ENCODE data around the gene RNF213.
"Not testable (repeated sequence)": the region's sequence is repeated elsewhere in the genome, so short reads cannot be mapped to it uniquely, and the experiment has no call there.

The RNF213 gene

DNA sequence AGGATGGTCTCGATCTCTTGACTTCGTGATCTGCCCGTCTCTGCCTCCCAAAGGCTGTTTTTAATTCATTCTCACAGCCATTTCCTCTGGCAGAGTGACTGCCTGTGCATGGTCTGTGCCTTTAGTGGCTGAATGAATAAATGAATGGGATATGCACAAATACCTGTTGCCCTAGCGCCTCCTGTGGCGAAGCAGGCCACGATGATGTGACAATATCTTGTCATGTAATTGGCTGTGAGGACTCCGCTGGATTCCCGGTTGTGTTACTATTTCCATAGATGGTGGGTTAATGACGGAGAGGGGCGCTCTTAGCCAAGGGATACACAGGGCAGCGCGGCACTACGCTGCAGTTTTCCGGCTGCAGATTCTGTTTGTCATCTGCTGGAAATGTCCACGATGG is 127.5 kb downstream of the RNF213 start:
- DNase-seq (ENCODE audit: low read depth in 3 of 3) = no peak

- DNase-seq (ENCODE audit: low read depth in 3 of 3) = no peak
Measured at GRCh38 chr17:80388601-80389000, 127.9 kb downstream of the RNF213 start.

- no peak for DNase-seq (ENCODE audit: low read depth in 3 of 3)
Measured at GRCh38 chr17:80389011-80389995, 128.7 kb downstream of the RNF213 start.

- DNase-seq (ENCODE audit: low read depth in 3 of 3) = no peak
Measured at GRCh38 chr17:80393241-80393890, 132.7 kb downstream of the RNF213 start.

- no peak for DNase-seq (ENCODE audit: low read depth in 3 of 3)
Measured at GRCh38 chr17:80393961-80394360, 133.3 kb downstream of the RNF213 start.

DNA sequence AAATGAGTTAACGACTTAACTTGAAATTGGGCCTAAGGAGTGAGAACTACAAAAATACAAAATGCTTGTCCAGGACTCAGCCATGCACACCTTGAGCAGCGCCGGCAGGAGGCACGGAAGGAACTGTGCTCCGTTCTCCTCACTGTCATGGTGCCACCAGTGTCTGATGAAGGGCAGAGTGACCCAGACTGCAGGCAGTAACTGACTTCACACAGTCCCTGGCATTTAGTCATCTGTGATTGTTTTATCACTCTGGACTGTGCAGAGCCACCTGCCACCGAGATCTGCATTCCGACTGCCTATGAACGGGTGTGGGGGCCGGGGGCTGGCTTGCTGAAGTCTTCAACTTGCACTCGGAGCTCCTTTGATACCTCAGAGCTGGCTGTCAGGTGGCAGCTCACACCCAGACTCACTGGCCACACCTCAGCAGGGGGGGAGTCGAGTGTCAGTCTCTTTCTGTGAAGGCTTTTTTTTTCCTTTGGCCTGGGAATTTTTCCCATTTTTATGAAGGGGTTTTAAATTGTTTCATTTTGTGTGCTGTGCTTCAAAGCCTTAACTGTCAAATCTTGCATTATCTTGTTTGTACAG is 134.1 kb downstream of the RNF213 start:
- no peak for DNase-seq (ENCODE audit: low read depth in 3 of 3)

DNA sequence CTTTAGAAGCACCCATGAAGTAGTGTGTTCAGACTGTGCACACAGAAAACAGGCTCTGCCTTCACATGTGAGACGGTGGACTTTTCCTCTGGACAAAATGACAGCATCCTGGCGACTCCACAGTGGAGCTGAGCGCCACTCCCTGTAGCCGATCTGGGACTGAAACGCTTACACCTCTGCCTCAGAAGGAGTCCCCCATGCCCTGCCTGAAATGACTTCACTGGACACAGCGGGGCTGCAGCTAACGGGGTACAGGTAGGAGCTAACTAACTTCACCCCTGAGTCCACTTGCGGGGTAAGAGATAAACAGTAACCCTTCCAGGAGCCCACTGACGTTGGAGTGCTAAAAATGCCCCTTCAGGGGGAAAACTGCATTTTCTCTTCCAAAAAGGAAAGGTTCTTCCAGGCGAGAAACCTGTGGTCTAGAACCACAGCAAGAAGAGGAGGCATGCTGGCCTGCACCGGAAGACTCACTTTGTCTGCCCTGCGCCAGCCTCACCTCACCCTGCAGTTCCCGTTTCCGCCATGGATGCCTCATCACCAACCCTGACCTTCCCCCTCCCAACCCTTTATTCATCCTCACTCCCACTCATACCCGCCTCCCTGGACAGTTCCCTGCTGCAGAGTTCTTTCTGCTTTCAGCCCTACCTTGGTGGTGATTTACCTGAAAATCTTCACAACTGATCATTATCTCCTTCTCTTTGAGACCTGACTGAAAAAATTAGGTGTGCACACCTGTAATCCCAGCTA is 134.9 kb downstream of the RNF213 start:
- no peak for DNase-seq (ENCODE audit: low read depth in 3 of 3)

- no peak for DNase-seq (ENCODE audit: low read depth in 3 of 3)
Measured at GRCh38 chr17:80396157-80397033, 135.7 kb downstream of the RNF213 start.

DNA sequence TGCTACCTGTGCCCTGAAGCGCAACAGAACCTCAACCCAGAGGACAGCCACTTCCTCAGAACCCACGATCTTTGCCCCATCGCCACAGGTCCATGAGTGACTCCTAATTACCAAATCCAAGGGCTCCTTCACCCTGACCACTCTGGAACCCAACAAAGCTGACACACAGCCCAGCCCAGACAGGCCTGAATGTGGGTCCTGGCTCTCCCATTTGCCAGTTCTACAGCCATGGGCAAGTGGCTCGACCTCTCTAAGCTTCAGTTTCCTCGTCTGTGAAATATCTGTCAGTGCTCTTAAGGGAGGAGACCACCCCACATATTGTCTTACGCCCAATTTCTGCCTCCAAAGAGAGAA is 136.4 kb downstream of the RNF213 start:
- DNase-seq (ENCODE audit: low read depth in 3 of 3) = no peak

GRCh38 chr17:80397686-80398085 is 137.0 kb downstream of the RNF213 start:
- DNase-seq (ENCODE audit: low read depth in 3 of 3) = no peak

GRCh38 chr17:80401086-80401485 is 140.4 kb downstream of the RNF213 start:
- not testable (repeated sequence) for DNase-seq (ENCODE audit: low read depth in 3 of 3)

DNA sequence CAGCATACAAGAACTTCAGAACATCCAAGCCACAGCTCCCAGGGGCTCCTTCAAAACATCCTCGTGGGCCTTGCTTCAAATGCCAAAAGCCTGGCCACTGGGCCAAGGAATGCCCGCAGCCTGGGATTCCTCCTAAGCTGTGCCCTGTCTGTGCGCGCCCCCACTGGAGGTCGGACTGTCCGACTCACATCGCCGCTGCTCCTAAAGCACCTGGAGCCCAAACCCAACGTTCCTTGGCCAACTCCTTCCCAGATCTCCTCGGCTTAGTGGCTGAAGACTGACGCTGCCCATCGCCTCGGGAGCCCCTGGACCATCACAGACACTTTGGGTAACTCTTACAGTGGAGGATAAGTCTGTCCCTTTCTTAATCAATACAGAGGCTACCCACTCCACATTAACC is 141.4 kb downstream of the RNF213 start:
- not testable (repeated sequence) for DNase-seq (ENCODE audit: low read depth in 3 of 3)

DNA sequence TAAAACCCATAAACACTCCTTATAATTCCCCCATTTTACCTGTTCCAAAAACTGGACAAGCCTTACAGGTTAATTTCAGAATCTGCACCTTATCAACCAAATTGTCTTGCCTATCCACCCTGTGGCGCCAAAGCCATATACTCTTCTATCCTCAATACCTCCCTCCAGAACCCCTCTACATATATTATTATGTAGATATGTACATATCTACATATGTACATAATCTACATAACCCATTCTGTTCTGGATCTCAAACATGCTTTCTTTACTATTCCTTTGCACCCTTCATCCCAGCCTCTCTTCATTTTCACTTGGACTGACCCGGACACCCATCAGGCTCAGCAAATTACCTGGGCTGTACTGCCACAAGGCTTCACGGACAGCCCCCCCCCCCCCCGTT is 142.3 kb downstream of the RNF213 start:
- DNase-seq (ENCODE audit: low read depth in 3 of 3) = no peak

GRCh38 chr17:80406146-80406545 is 145.5 kb downstream of the RNF213 start:
- DNase-seq (ENCODE audit: low read depth in 3 of 3) = no peak

DNA sequence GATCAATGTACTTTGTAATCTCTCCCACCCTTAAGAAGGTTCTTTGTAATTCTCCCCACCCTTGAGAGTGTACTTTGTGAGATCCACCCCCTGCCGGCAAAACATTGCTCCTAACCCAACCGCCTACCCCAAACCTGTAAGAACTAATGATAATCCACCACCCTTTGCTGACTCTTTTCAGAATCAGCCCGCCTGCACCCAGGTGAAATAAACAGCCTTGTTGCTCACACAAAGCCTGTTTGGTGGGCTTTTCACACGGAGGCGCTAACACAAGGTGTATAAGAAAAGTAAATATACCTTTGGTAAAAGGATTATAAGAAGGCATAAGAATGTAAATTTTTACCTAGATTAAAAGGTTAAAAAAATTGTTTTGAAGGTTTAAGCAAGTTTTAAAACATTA is 147.3 kb downstream of the RNF213 start:
- not testable (repeated sequence) for DNase-seq (ENCODE audit: low read depth in 3 of 3)

- DNase-seq (ENCODE audit: low read depth in 3 of 3) = no peak
Measured at GRCh38 chr17:80408872-80409271, 148.2 kb downstream of the RNF213 start.

- DNase-seq (ENCODE audit: low read depth in 3 of 3) = no peak
Measured at GRCh38 chr17:80409626-80410025, 149.0 kb downstream of the RNF213 start.

GRCh38 chr17:80410441-80411087 is 149.9 kb downstream of the RNF213 start:
- not testable (repeated sequence) for DNase-seq (ENCODE audit: low read depth in 3 of 3)

GRCh38 chr17:80413771-80414507 is 153.3 kb downstream of the RNF213 start:
- no peak for DNase-seq (ENCODE audit: low read depth in 3 of 3)

GRCh38 chr17:80414508-80414802 is 153.8 kb downstream of the RNF213 start:
- DNase-seq (ENCODE audit: low read depth in 3 of 3) = no peak
